Hematopoietic multipotent progenitor cell (in vitro differentiated cells): ENCODE results near the gene GANC. TPM values are rescaled to one million over a fixed set of nuclear protein-coding genes. Genes with fewer than 3 reads are reported as not detected.

Source experiments
- DNase-seq, 3 donors: peaks; one replicate each; pipeline ENCODE4 v3.0.0-alpha.2; 2011 to 2015; ENCODE audit warnings: low read depth in 2 of 3, low spot score in 2 of 3
- total RNA-seq: library from RNA; depleted of rRNA; stranded (reverse); fragments of >200 nt; gene quantifications from one replicate; pipeline ENCODE4 v1.2.3, GENCODE V29; 2012

The GANC gene
- total RNA-seq, 1 donor: 24.2 TPM

DNA sequence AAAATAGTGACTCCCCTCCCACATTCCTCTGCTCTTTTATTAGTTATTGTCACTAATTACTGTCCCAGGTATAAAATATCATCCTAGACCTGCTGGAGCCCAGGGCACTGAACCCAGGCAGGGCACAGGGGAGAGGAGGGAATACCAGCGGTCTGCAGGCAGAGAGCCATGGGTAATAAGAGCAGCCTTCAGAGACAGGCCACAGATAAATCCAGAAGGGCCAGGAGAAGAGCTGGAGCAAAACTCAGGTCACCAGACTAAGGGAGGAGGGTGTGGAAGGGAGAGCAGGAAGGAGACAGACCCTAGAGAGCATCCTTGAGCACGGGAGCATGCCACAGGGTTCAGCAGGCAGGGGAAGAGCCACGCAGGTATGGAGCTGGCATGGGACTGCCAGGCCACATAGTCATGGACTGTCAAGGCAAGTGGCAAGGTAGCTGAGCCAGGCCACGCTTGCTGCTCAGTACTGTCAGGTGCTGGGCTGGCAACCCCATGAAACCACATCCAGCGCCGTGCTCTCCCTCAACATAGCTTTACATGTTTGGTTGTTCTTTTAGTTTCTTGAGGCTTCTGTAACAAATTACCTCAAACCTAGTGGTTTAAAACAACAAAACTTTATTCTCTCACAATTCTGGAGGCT is 70.7 kb downstream of the GANC start:
- DNase-seq: no peak

DNA sequence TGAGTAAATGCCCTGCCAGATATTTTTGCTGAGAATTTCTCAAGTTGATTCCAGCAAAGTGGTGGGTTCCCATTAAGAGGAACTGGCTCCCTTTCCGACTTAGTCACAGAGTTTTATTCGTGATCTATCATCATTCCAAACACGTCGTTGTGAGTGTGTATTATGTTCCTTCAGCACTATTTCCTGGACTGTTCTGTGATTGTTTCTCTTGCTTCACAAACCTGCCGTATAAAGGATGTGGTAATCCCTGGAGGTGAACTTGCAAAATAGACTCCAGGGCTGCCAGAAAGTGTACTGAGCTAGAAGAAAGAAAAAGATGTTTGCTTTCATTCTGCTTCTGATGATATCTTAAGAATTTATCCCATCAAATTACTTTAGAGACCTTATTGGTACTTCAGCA is 71.8 kb downstream of the GANC start:
- DNase-seq: no peak

DNA sequence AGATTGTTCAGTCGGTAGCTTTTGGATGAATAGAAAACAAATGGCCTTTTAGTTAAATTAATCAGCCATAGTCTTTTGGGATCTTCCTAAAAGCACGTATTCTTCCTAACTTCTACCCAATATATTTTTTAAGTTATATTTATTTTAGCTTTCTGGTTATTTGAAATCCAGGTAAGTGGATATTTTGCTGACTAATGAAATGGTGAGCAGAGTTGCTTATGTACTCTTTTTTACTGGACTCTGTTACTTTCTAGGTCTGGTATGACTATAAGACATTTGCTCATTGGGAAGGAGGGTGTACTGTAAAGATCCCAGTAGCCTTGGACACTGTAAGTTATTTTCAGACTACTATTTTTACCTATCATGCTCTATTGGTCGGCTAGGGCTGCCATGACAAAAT is 72.5 kb downstream of the GANC start:
- no peak for DNase-seq

DNA sequence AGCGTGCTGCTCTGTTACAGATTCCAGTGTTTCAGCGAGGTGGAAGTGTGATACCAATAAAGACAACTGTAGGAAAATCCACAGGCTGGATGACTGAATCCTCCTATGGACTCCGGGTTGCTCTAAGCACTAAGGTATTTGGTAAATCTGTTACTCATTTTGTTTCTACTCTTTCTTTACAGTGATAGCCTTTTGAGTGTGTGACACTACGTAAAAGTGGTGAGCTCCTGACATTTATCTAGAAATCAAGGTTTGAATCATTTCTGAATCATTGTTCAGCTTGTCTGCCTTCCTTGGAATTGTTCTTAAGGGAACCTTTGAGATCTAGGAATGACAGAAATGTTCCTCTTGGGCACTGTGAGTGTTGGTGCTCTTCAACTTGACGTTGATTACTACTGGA is 75.1 kb downstream of the GANC start:
- DNase-seq: no peak

DNA sequence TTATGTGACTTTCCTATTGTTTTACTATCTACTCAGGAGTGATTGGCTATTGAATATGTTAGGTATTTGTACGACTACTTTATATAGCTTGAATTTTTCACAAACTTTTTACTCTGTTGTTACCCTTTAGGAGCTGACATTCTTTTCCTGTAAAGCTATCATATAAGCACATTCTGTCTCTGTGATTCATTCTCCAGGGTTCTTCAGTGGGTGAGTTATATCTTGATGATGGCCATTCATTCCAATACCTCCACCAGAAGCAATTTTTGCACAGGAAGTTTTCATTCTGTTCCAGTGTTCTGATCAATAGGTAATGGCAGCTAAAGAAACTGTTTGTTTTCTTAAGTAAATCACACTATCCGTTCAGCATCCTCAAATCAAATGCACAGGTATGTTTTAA is 76.2 kb downstream of the GANC start:
- DNase-seq: no peak

DNA sequence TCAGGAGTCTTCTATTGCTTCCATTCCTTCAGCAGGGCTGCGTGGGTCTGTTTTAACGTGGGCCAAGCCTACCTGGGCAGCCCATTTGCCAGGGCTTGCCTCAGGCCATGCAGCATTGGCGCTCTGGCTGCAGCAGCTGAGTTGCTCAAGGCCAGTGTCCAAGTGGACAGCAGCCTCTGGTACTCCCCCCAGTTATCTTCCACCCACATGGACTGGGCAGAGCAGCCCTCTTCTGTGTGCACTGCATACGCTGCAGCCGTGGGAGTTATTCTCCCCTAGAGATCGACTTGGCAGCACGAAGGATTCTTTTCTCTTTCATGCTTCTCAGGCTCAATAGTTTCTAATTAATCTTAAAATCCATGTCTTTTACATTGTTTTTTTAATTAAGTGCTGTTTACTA is 79.4 kb downstream of the GANC start:
- DNase-seq: no peak

DNA sequence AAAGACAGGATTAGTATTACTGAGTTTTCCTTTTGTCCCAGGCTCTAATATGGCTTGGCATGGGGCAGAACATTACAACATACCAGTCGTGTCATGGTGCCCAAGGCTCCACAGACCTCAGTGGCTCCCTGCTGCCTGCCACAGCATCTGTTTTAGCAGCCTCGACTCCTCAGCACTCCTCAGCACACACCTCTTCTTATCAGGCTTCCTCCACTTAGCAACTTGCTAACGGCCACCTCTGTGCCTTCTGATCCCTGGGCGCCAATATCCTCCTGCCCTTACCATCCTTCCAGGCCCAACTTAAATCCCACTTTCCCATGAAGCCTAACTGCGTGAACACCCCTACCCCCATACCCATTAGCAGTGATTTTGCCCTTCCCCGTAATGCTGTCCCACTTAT is 80.1 kb downstream of the GANC start:
- DNase-seq: no peak

DNA sequence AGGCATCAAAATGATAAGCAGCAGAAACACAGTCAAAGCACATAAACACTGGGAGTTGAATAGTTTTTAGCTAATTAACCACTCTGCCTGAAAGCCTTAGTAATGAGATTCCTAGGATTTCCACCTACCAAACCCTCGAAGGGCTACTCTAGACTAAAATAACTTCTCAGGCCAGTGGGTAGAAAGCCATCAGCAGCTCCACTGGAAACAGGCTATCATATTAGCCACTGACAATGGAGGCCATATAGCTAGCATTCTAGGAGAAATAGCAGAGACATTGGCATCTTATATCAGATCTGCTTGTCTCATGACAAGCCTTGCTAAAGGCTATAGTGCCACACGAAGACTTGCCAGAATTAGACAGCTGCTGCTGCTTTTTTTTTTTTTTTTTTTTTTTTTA is 81.8 kb downstream of the GANC start:
- DNase-seq: no peak

DNA sequence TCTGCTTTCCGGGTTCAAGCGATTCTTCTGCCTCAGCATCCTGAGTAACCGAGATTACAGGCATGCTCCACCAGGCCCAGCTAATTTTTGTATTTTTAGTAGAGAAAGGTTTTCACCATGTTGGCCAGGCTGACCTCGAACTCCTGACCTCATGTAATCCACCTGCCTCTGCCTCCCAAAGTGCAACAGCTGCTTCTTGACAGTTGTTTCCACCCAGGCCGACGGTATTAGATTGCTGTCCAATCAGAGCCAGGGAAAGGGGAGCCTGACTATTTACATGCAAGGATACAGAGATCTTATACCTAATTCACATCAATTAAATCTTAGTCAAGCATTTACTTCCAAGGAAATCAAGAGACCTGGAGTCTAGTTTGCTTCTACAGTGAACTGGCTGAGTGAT is 82.3 kb downstream of the GANC start:
- no peak for DNase-seq

DNA sequence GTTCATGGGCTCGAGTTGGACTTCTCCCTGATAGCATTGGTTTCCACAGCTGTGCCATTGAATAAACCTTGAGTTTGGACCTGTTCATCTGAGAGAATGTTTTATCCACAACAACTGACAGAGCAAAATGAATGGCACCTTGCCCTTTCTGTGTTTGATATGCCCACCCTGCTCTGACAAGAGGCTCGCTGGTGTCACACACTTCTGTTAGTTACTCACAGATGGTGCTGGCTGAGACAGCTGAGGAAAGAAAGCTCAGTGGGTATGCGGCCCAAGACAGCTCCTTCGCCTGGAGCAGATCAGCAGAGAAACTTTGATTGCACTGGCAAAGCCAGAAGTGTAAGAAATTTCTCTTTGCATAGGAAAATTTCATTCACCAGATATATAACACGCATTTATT is 83.8 kb downstream of the GANC start:
- DNase-seq: no peak

DNA sequence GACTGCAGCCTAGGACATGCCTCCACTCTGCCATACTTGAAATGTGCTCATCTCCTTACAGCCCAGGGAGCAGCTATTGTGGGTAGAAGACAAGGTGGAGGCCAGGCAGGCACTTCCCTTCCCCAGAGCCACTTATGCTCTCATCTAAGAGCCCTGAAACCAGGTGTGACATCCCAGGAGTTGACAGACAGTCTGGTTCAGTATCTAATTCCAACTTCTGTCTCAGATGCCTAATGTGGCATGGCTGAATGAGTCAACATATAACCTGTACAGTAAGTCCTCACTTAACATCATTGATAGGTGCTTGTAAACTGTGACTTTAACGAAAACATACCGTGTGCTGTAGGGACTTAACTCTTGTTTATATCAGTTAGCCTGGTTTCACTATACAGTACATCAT is 85.1 kb downstream of the GANC start:
- DNase-seq: no peak

DNA sequence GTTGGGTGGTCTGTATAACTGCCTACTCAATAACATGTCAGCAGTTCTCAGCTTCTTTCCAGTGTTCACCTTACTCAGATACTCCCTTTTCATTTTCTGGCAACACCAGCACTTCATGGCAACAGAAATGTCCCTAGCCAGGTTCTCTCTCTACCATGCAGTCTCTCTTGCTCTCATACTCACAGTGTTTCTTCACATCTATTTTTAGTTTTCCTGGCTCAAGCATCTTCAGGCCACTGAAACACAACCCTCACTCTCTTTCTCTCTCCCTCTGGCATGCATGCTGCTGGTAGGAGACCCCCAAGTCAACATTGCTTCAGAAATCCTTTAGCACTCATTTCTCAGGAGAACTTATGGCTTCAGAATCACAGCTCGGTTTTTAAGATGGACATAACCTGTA is 86.2 kb downstream of the GANC start, which contains the start of gene CAPN3:
Gene CAPN3, plus strand, starts transcription at position 253 of the 400 bp plus-strand sequence. CDS start 305 bp downstream, outside the sequence.
- no peak for DNase-seq

DNA sequence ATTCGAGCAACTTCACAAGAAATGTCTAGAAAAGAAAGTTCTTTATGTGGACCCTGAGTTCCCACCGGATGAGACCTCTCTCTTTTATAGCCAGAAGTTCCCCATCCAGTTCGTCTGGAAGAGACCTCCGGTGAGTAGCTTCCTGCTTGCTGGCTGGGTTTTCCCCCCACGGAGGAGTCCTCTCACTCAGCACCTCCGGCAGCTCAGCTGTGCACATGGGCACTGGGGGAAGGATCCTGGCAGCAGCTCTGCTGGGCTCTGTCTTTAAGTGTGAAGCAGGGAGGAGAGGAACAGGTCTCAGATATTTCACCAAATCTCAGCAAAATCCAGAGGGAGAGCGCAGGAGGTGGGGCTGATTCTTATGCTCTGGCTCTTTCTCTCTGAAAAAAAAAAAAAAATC is 87.0 kb downstream of the GANC start:
- no peak for DNase-seq

DNA sequence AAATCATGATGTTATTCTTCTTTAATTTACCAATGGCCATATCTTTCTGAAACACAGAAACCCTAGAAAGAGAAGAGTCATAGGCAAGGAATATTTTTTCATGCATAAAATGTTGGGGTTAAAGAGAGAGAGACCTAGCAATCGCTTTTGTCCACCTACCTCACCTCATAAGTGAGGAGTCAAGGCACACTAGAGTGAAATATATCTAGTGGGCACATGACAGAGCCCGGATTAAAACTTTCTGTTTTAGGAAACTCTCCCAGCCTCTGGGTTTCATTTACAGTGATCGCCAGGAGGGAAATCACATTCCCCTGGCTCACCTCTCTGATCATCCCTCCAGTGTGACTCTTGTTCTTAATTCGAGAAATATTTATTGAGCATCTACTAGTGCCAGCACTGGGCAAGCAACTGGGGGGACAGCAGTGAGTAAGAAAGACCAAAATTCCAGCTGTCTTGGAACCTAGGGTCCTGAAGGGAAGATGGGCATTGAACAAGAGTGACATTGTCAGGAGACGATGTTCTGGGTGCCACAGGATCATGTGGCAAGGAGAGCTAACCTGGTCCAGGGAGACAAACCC is 87.6 kb downstream of the GANC start:
- no peak for DNase-seq

DNA sequence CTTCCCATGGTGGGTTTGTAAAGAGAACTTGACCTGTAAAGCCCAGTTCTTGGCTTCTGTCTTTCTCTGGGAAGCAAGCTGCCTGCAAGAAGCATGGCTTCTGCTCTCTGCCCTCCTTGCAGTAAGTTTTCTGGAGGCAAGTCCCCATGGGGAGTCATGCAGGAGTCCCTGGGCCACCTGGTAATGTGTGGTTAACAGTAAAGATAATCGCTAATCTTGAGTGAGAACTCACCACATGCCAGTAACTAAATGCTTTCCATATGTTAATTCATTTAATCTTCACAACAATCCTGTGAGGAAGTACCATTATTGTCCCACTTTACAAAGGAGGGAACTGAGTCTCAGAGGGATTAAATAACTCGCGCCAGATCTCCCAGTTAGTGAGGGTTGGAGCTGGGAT is 90.5 kb downstream of the GANC start:
- no peak for DNase-seq

DNA sequence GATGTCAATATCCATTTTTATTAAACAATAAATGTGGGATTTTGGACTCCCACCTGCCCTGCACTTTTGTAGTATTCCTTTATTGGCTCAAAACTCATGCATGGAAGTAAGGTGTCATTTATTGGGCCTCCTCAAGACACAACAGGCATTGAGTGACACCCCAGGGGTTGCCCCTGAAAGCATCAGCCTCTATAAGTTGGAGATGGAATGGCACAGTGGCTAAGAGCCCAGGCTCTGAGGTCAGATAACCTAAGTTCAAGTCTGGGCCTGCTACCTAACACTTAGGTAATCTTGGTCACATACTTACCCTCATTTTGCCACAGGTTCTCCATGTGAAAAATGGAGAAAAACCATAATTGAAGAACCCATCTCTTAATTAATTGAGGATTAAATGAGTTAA is 90.9 kb downstream of the GANC start:
- no peak for DNase-seq

DNA sequence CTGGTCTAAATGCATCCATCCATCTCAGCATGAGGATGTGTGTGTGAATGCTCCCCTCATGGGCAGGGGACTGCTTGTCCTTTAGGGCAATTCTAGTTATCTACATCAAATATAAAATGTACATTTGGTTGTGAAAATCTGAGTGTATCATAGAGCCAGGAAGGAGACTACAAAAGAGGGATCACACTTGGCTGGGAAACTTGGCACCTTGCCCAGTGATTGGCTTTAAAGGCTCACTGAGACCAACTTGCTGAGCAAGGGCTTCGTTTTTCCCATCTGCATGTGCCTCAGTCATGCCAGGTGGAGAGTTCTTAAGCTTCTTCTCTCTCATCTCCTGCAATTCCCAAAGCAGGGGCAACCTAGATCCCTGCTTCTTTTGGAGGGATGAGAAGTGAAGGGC is 91.5 kb downstream of the GANC start:
- DNase-seq: no peak

DNA sequence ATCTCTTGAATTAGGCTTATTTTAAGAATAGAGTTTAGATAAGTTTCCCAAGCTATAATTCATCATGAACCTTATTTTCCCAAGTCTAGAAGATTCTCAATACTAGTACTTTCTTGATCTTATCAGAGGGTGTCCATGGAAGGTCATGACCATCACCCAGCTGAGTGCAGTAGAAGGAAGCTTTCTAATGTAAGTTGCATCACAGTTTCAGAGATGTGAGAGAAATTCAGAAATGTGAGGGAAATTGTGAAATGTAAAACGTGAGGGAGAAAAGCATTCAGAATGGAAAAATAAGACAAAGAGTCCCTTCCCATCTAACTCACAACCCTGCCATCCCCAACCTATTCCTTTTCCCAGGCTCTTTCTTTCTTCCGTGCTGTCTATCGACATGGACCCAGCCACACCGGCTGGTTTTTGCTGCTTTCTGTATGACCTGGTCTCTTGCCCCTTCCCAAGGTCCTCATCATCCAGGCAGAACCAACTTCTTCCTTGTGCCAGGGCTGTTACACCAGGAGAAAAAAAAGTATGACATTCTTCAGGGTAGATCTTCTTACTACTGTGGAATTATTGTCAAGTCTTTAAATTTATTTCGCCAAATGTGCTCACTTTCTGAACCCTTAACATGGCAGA is 93.0 kb downstream of the GANC start:
- DNase-seq: no peak

DNA sequence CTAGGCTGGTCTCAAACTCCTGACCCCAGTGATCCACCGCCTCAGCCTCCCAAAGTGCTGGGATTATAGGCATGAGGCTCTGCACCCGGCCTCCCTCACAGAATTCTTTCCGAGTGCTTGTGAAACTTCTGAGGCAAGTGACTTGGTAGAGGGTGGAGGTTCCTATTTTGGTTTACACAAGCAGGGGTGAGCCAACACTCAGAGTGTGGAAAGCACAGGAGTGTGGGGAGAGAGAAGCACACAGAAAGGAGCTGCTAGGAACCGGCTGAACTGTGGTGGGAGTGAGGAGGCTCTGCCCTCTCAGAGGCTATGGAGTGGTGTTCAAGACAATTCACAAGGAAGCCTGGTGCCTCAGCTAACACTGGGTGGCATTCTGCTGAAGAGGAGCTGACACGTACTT is 94.0 kb downstream of the GANC start:
- no peak for DNase-seq

DNA sequence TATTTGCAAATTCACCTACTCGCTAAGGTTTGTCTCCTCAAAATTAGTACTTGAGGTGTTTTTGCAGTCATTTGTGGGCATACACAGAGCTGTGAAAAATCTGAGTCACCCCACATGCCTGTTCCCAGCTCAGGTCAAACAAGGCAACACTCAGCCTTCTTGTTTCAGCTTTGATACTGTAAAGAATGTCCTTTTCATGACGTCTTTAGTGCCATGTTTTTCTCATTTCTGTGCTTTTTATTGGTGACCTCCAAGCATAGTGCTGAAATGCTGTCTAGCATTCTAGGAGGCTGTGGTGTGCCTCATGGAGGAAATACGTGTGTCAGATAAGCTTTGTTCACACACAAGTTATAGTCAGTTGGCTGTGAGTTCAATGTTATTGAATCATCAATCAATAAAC is 95.1 kb downstream of the GANC start:
- DNase-seq: no peak

DNA sequence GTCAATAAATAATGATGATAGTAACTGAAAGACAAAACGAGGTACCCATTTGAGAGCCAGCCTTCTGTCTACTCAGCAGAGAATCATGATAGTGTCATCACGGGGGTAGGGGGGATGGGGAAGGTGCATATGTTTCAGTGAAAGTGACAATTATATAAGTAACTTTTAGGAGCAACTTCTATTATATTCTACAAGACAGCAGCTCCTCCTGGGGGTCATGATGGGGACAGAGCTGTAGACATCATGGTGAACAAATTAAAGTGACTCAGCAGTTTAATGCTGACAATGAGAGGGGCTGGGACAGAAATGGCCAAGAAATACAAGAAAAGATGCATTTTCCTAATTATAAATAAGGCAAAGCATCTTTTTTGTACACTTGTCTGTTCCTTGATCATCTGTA is 98.1 kb downstream of the GANC start:
- DNase-seq: peak in 2 of 3 donors; percentile 12 to 32

DNA sequence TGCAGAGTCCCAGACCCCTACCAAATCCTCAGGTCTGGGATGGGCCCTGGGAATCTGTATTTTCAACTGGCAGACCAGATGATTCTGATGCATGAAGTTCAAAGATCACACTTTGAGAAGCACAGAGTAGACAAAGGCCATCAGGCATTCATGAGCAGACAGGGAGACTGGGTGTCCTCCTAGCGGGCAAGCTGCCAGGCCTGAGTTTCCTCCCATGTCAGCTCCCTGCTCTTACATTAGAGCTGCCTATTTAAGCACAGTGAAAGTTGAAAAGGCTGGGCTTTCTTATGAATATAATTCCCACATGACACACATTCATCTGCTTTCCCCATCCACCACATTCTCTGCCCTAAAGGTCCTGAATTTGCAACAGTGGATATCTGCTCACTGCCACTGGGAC is 100.3 kb downstream of the GANC start:
- DNase-seq: no peak

DNA sequence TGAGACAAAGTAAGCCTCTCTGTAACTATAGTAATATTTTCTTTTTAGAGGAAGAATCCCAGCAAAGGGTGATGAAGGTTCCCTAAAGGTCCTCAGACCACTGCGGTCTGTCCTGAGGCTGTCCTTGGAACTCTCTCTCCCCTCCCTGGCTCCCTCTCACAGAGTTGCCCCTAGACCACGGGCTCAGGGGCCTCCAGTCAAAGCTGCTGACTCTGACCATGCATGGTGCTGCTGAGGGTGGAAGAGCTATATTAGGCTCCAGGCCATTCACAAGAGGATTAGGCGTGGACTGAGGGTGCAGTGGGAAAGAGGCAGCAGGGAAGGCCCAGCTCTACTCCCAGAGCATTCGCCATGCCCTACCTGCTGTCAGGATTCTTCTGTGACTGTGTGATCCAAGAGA is 100.9 kb downstream of the GANC start:
- no peak for DNase-seq
